Cerebellar cortex (tissue), 1 donor: ENCODE results near the gene HERPUD1.
"Not testable (repeated sequence)": the region's sequence is repeated elsewhere in the genome, so short reads cannot be mapped to it uniquely, and the experiment has no call there.

Source experiments
- DNase-seq: peaks from one replicate; pipeline ENCODE4 v3.0.0-alpha.2; 2015; ENCODE audit warnings: low spot score

Gene HERPUD1

GRCh38 chr16:56980792-56981724, 49.1 kb downstream of the HERPUD1 start:
- DNase-seq: no peak

DNA sequence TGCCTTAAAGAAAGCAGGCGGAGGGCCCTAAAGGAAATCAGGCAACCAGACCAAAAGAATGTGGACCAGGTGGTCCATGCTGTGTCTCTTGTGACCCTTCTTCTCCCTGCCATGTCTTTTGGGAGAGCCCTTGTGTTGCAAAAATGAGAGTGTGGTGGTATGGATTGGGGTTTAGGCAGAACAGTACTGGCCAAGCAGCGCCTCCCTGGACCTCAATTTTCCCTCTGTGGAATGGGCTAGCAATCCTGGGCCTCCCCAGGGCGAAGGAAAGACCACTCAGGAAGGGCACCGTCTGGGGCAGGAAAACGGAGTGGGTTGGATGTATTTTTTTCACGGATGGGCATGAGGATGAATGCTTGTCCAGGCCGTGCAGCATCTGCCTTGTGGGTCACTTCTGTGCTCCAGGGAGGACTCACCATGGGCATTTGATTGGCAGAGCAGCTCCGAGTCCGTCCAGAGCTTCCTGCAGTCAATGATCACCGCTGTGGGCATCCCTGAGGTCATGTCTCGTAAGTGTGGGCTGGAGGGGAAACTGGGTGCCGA, 49.9 kb downstream of the HERPUD1 start:
- no peak for DNase-seq

DNA sequence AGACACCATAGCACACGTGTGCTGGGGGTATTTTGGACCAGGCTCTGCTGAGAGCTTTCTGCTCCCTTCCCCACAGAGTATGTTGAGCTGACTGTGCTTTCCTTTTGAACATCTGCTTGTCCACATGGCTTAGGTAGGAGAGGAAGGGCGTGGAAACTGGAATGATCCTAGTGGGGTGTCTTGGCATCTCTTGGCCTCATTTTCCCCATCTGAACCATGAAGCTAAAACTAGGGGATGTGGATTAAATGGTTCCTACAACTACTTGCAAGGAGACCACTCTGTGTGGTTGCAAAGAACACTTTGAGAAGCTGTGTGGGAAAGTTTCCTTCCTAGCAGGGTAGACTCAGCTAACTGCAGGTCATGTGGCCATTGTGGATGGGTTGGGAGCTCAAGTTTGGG, 50.8 kb downstream of the HERPUD1 start:
- no peak for DNase-seq

DNA sequence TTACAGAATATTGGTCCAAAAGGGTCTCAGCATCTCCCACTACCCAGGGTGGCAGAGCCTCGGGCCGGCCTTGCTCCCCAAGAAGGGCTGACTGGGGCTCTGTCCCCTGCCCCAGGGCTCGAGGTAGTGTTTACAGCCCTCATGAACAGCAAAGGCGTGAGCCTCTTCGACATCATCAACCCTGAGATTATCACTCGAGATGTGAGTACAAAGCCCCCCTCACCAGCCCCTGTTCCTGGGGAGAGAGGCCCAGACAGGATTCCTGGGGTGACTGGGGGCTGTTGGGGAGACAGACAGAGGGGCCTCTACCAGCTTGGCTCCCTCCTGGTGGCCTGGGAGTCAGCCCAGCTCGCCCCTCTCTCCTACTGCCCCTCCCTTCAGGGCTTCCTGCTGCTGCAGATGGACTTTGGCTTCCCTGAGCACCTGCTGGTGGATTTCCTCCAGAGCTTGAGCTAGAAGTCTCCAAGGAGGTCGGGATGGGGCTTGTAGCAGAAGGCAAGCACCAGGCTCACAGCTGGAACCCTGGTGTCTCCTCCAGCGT, 51.3 kb downstream of the HERPUD1 start:
- DNase-seq: no peak

DNA sequence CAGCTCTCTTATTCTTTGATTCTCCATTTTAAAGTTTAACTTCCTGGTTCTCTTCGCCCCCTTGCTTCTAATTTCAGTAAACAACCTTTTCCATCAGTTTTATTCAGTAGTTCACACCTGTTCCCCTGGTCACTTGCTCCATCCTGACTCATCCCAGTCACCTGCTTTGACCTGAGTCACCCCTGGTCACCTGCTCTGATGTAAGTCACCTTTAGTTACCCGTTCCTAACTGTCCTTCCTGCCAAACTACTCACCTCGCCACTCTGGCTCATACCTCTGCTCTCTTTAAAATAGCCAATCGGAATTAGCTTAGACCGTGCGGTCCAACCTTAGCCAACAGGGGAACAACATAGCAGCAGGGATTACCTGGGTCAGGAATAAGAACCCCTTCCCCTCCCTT, 52.7 kb downstream of the HERPUD1 start:
- DNase-seq: no peak

GRCh38 chr16:56985288-56985961, 53.5 kb downstream of the HERPUD1 start:
- DNase-seq: no peak

DNA sequence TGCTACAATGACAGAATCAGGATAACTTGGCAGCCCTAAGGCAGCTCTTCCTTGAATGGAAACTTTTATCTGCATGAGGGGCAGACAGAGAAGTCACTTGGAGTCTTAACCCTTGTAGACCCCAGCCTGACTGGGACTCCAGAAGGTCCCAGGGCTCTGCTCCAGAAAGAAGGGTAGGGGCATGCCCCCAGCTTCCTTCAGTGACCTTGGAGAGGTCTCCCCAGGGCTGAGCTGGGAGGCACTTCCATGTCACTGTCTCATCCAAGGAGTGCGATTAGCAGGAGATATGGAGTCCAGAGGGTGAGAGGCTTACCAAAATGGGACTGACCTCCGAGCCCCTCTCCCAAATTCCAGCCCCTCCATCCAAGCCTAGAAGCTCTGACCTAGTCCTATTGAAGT, 54.0 kb downstream of the HERPUD1 start:
- no peak for DNase-seq

DNA sequence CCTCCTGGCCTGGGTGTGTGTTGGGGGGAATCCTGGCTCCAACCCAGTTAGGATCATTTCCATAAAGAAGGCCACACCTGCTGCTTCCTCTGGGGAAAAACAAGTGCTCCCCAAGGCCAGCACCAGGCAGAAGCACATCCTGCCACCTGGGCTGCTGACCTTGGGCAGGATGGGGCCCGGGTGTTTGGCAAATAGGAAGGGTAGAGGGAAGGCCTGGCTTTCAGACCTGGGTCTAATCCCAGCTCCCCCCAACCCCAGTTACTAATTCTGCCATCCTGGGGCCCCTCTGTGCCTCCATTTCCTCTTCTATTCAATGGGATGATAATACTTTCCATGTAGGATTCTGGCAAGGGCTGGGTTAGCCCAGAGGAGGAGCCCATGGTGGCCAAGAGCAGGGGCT, 54.4 kb downstream of the HERPUD1 start:
- no peak for DNase-seq

- DNase-seq: not testable (repeated sequence)
Measured at GRCh38 chr16:56986908-56987307, 55.0 kb downstream of the HERPUD1 start.

GRCh38 chr16:56987692-56988091, 55.8 kb downstream of the HERPUD1 start:
- DNase-seq: no peak

DNA sequence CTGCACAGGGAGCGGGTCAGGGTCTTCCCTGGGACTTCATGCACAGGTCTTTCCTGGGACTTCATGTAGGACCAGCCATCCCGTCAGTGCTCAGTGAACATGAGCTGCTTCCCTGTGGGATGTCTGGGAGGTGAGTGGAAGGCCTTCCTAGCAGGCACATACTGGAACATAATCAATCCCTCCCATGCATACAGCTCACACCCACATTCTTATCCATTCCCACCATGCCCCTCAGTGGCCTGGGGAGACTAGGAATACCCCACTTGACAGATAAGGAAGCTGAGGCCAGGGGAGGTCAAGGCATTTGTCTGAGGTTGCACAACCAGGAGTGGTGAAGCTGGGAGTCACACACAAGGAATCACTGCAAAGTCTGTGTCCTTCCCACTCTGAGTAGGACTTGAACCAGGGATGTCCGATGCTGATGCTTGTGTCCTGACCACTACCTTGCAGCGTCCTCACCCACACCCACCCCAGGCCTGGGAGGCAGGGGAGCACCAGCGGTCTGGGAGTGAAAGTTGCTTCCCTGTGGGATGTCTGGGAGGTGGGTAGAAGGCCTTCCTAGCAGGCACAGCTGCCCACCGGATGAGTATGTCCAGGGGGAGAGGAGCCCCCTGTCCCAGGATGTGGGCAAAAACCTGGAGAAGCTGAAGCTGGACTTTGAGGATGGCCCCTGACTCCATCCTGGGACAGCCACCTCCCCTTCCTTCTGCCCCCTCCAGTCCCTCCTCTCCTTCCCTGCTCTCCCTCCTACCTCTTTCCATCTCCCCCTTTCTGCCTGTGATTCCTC, 56.4 kb downstream of the HERPUD1 start:
- DNase-seq: no peak

DNA sequence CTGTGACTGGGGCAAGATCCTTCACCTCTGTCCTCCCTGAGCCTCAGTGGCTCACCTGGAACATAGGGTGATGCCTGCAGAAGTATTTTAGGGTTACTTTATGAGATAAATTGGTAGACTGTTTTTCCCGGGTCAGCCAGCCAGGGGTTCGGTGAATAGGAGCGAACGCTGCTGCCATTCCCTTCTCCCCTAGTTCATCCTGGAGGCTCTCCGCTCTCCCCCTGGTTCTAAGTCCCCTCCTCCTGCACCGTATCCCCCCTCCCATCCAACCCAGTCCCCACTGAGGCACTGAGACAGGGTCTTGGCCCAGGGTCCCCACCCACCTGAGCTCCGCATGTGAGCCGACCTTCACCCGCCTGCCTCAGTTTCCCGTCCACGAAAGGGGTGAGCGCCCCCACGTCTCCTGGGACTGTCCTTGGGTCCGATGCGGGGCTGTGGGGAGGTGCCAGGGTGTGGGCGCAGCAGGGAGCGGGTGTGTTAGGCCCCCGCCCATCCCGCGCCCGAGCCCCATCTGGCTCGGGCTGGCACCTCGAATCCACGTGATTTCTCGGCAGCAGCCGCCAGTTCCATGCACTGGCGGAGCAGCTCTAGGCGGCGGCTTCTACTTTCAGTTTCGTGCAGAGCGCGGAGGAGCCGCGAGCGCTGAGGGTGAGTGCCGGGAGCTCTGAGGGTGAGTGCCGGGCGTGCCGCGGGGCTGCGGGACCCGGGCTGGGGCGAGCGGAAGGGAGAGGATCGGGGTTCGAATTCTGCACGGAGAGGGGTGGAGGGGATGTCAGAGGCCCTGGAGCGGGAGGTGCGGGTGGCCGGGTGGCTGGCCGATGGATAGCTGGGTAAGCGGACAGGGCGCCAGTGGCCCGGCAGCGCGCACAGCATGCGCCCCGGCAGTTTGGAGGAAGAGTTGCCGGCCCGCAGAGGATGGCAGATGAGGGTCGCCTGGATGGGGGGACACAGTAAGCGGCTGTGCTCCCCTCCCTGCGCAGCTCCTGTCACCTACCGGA, 57.3 kb downstream of the HERPUD1 start, which contains the start of gene NLRC5:
Gene NLRC5, plus strand, starts transcription at position 610 of the 998 bp plus-strand sequence. CDS start 31,156 bp downstream, outside the sequence.
- DNase-seq: peak; percentile 36

GRCh38 chr16:56989988-56990387, 58.0 kb downstream of the HERPUD1 start:
- DNase-seq: no peak

GRCh38 chr16:56990407-56991286, 58.7 kb downstream of the HERPUD1 start:
- DNase-seq: no peak

- DNase-seq: not testable (repeated sequence)
Measured at GRCh38 chr16:56992431-56992830, 60.5 kb downstream of the HERPUD1 start.

DNA sequence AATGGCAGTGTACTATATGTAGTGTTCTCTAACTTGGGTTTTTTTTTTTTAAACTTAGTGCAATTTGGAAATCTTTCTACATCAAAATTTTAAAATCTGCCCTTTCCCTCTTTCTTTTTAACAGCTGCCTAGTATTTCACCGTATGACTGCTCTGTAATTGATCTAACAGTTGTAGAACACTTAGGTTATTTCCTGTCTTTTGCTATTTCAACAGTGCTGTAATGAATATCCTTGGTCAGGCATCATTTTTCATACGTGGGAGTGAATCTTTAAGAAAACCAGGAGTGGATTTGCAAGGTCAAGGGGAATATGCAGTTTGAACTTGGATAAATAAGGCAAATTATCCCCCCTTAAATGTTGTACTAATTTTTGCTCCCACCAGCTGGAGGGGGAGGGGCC, 61.3 kb downstream of the HERPUD1 start:
- DNase-seq: no peak

- no peak for DNase-seq
Measured at GRCh38 chr16:56994311-56994710, 62.4 kb downstream of the HERPUD1 start.
